Heart right ventricle (tissue), 16 donors: Measurements from ENCODE around the gene OOSP3. TPM values are rescaled to one million over a fixed set of nuclear protein-coding genes. Genes with fewer than 3 reads are reported as not detected.
"Not testable (repeated sequence)": the region's sequence is repeated elsewhere in the genome, so short reads cannot be mapped to it uniquely, and the experiment has no call there.

Experiments
- ATAC-seq, 8 donors: fragments of 200-7000 bp; cut with Tn5 transposase; one replicate each; pipeline ENCODE4 v1.9.1; 2020; ENCODE audit warnings: mild to moderate bottlenecking in 8 of 8, moderate library complexity in 8 of 8, moderate number of reproducible peaks in 1 of 8
- DNase-seq, 2 donors: peaks; one replicate each; pipeline ENCODE4 v3.0.0-alpha.2; 2020
- H3K27ac ChIP-seq, 10 donors: fragments of 200-600 bp; sonication (generic) in 2 of 10; one replicate each; pipeline versions ENCODE4 v1.5.0 to v1.8.0; 2020 to 2022; ENCODE audit warnings: mild to moderate bottlenecking in 3 of 10
- H3K27me3 ChIP-seq, 7 donors: fragments of 200-600 bp; one replicate each; pipeline ENCODE4 v1.8.0; 2021 to 2022; ENCODE audit warnings: mild to moderate bottlenecking in 2 of 7
- H3K36me3 ChIP-seq, 9 donors: fragments of 200-600 bp; sonication (generic) in 1 of 9; one replicate each; pipeline versions ENCODE4 v1.5.0 to v1.8.0; 2020 to 2022; ENCODE audit warnings: mild to moderate bottlenecking in 2 of 9
- H3K4me1 ChIP-seq, 9 donors: fragments of 200-600 bp; sonication (generic) in 1 of 9; one replicate each; pipeline versions ENCODE4 v1.5.0 to v1.8.0; 2020 to 2022; ENCODE audit warnings: mild to moderate bottlenecking in 4 of 9
- H3K4me3 ChIP-seq, 10 donors: fragments of 200-600 bp; sonication (generic) in 2 of 10; one replicate each; pipeline versions ENCODE4 v1.5.0 to v1.8.0; 2020 to 2022; ENCODE audit warnings: mild to moderate bottlenecking in 7 of 10, moderate library complexity in 2 of 10
- H3K9me3 ChIP-seq, 11 donors: fragments of 200-600 bp in 10 of 11; sonication (generic) in 2 of 11; one replicate each; pipeline versions ENCODE4 v1.5.0 to v1.8.0; 2013 to 2022; ENCODE audit warnings: mild to moderate bottlenecking in 2 of 11, control low read depth in 1 of 11, moderate library complexity in 1 of 11
- CTCF ChIP-seq, 9 donors: fragments of 200-600 bp; sonication (generic) in 2 of 9; IDR thresholded peaks; one replicate each; pipeline versions ENCODE4 v1.5.0 to v1.8.0; 2021 to 2022; ENCODE audit warnings: antibody characterized with exemption in 9 of 9, mild to moderate bottlenecking in 5 of 9, moderate library complexity in 1 of 9
- WGBS, 2 donors: extraction: QIAGEN DNeasy Blood & Tissue Kit; methylation state at CpG; one replicate each; pipeline ENCODE4 v1.1.7; 2013; ENCODE audit warnings: inconsistent platforms in 1 of 2; 5-methylcytosine and 5-hydroxymethylcytosine counted together
- intact Hi-C, 10 donors: fragments of 100-400 bp; cut with DNase I; formaldehyde crosslinking; loops; one replicate each; pipeline versions ENCODE4 v1.11.1 to v1.14.2; 2022
- polyA plus RNA-seq, 2 donors: library from polyadenylated mRNA; stranded (reverse); fragments of 200-250 nt; gene quantifications; one replicate each; pipeline ENCODE4 v1.2.3, GENCODE V29; 2013
- total RNA-seq, 10 donors: library from RNA; stranded (reverse); fragmentation: NEBNext Ultra II Directional in 3 of 10; extraction: Animal tissue kit (Norgen Biotek cat#: 25700) in 3 of 10; gene quantifications; one replicate each; pipeline versions ENCODE4 v1.2.1 to v1.2.4, GENCODE V29; 2021 to 2023
- donor health status: Arrhythmogenic right ventricular cardiomyopathy.
- donor health status: ischemic (EF 13 %, LVEDD 7.1; RV severe dilation, severe dysfunction).
- donor health status: healthy with polysubstance abuse.
- donor health status: DM: no; HTN: yes; CAD: no.
- donor health status: DM: no; HTN: no; CAD: no.
- donor health status: ischemic (EF 25% LVEDD 6.9; RV normal size, moderate dysfunction).
- donor health status: ischemic (EF 25% LVEDD 5.7; RV mildly dilated, moderate dysfunction).
- donor health status: healthy.
- donor health status: DM: yes; HTN: yes; CAD: no.
- donor health status: Ischemic cardiomyopathy.
- donor health status: ischemic (EF 35%, LVEDD 5.7; RV mildly dilated, moderate dysfunction).
- donor health status: nonischemic (EF 11% LVEDD 7.7; RV severe dilation, severe dysfunction).
- donor health status: DM: yes; HTN: yes; CAD: no.
- donor health status: PGD.
- donor health status: ischemic (EF 29% LVEDD 5.4; RV normal size, mild dysfunction).
- donor health status: nonischemic (EF 23%, LVEDD 6.1; RV moderate dilation, normal function).

Gene OOSP3
- total and polyA plus RNA-seq, 12 donors, result not detected

DNA sequence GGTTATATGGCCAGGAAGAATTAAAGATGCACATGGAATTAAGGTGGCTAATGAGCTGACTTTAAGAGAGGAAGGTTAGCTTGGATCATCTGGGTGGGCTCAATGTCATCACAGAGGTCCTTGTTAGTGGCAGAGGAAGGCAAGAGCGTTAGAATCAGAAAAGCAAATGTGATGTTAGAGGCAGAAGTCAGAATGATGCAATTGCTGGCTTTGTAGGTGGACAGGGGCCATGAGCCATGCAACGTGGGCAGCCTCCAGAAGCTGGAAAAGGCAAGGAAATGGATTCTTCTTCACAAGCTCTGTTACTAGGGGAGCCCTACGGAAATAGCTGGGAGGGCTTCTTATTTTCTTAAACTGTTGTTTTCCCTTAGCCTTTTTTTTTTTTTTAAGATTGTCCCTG lies 31.0 kb upstream of the OOSP3 start:
- Histone ChIP-seq H3K4me1 (no peaks in the 10 kb centered on the region), H3K4me3 (no peak overlapping the region), H3K27ac (no peak overlapping the region), H3K36me3 (no peaks in the 10 kb centered on the region), H3K27me3 (no peaks in the 10 kb centered on the region), H3K9me3 (peaks cover 0 to 4% (median 0%) of the 10 kb centered on the region in 11 donors)
- DNase-seq, result no peak
- ATAC-seq, result no peak
- WGBS, 2 donors, result 79 to 87% methylated on average over 3 of the region's 3 CpGs
- no peak for TF ChIP-seq CTCF (IDR thresholded peaks at IDR 0.05)
- intact Hi-C loops, result no loop called here

DNA sequence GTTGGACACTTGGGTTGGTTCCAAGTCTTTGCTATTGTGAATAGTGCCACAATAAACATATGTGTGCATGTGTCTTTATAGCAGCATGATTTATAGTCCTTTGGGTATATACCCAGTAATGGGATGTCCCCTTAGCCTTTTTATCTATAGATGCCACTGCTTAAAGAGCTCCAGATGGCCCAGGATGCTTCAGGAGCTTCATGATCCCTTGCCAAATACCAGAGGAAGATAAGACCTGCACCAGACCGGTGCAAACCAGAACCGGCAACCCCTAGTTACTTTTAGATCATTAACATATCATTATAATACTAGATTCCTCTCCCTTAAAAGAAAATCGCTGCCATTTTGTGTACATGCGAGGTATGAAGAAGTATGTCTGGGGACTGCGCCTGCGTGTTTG lies 30.1 kb upstream of the OOSP3 start:
- DNase-seq, H3K27me3 ChIP-seq, H3K36me3 ChIP-seq, H3K27ac ChIP-seq, H3K4me1 ChIP-seq, intact Hi-C loops, H3K4me3 ChIP-seq, ATAC-seq, H3K9me3 ChIP-seq: not testable (repeated sequence)
- 83 to 85% methylated on average over 6 of the region's 6 CpGs for WGBS, 2 donors

DNA sequence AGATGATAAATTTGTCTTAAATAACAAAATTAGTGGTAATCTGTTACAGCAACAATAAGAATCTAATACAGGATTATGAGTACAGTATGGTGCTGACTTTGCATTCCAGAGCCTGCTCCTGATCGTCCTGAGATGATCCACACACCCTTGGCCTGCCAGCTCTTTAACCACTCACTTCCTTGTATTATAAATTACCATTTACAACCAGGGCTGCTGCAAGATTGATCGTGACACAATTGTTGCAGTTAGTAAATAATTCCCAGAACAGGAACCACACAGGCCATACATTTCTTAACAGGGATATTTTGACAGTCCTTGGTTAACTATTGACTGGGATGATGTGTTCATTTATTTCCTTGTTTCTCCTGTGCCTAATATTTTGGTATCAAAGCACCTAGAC lies 29.5 kb upstream of the OOSP3 start:
- H3K4me3 ChIP-seq, result no peak overlapping the region
- 50 to 72% methylated on average over 2 of the region's 2 CpGs for WGBS, 2 donors
- H3K9me3 ChIP-seq, result peaks cover 0 to 4% (median 0%) of the 10 kb centered on the region in 11 donors
- ATAC-seq (no peak), DNase-seq (no peak)
- no peaks in the 10 kb centered on the region for H3K36me3 ChIP-seq
- H3K27me3 ChIP-seq, result no peaks in the 10 kb centered on the region
- H3K27ac ChIP-seq, result no peak overlapping the region
- intact Hi-C loops, result no loop called here
- no peaks in the 10 kb centered on the region for H3K4me1 ChIP-seq
- no peak for TF ChIP-seq CTCF (IDR thresholded peaks at IDR 0.05)

GRCh38 chr11:59849551-59849950 lies 29.0 kb upstream of the OOSP3 start:
- WGBS, 2 donors, result 92 to 97% methylated on average over 2 of the region's 2 CpGs
- H3K27ac ChIP-seq, H3K4me3 ChIP-seq, H3K4me1 ChIP-seq, intact Hi-C loops, H3K27me3 ChIP-seq, H3K36me3 ChIP-seq, H3K9me3 ChIP-seq, ATAC-seq, DNase-seq: not testable (repeated sequence)

GRCh38 chr11:59851416-59851815 lies 27.2 kb upstream of the OOSP3 start:
- H3K27ac ChIP-seq, H3K36me3 ChIP-seq, H3K27me3 ChIP-seq, intact Hi-C loops, ATAC-seq, DNase-seq, H3K4me3 ChIP-seq, H3K4me1 ChIP-seq, H3K9me3 ChIP-seq: not testable (repeated sequence)
- 91% methylated on average over 5 of the region's 5 CpGs for WGBS, 2 donors

DNA sequence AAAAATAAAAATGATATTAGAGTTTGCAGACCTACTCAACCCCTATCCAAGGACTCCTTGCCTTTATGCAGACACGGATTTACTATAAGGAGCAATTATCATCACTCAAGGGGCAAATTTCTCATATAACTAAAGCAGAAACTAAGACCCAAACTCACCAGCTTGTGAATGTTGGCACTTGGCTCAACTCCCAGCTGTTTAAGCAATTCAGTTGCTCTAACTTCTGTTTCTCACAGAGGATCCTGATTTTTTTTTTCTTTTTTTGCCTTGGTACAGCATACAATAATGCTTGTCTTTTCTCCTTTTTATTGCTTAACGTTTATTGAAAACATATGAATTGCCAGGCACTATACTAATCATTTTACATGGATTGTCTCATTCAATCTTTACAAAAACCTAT lies 23.7 kb upstream of the OOSP3 start:
- DNase-seq, result no peak
- WGBS, 2 donors, result 64 to 70% methylated on average over 2 of the region's 2 CpGs
- ATAC-seq, result no peak
- H3K9me3 ChIP-seq, result peaks cover 0 to 4% (median 0%) of the 10 kb centered on the region in 11 donors
- H3K36me3 ChIP-seq, result no peaks in the 10 kb centered on the region
- H3K4me3 ChIP-seq, result no peak overlapping the region
- intact Hi-C loops, result no loop called here
- no peak overlapping the region for H3K27ac ChIP-seq
- no peak for TF ChIP-seq CTCF (IDR thresholded peaks at IDR 0.05)
- no peaks in the 10 kb centered on the region for H3K27me3 ChIP-seq
- H3K4me1 ChIP-seq, result peaks cover 0 to 11% (median 0%) of the 10 kb centered on the region in 9 donors
